Activated CD4-positive, alpha-beta T cell treated with anti-CD3 and anti-CD28 coated beads, Interleukin-2, amount 50 U/mL, for 16 hours (primary cell): ENCODE results near the gene PFDN1.

ENCODE experiments used
- DNase-seq: peaks from one replicate; pipeline ENCODE4 v3.0.0-alpha.2; 2020

The PFDN1 gene

GRCh38 chr5:140258016-140258415 lies 44.9 kb downstream of the PFDN1 start:
- DNase-seq: no peak

GRCh38 chr5:140256726-140257125 lies 46.2 kb downstream of the PFDN1 start:
- no peak for DNase-seq

- no peak for DNase-seq
These were observed 47.3 kb downstream of the PFDN1 start for GRCh38 chr5:140255460-140256157.

- no peak for DNase-seq
These were observed 48.9 kb downstream of the PFDN1 start for GRCh38 chr5:140253985-140254384.

- DNase-seq: no peak
These were observed 50.3 kb downstream of the PFDN1 start for GRCh38 chr5:140252470-140253126.

- peak; percentile 94 for DNase-seq
These were observed 51.4 kb downstream of the PFDN1 start for GRCh38 chr5:140251527-140251973.

GRCh38 chr5:140250386-140250785 lies 52.5 kb downstream of the PFDN1 start:
- DNase-seq: no peak

- DNase-seq: no peak
These were observed 53.4 kb downstream of the PFDN1 start for GRCh38 chr5:140249536-140249935.

GRCh38 chr5:140248414-140248813 lies 54.5 kb downstream of the PFDN1 start:
- DNase-seq: no peak

- DNase-seq: no peak
These were observed 56.4 kb downstream of the PFDN1 start for GRCh38 chr5:140246378-140247122.

GRCh38 chr5:140245926-140246325 lies 57.0 kb downstream of the PFDN1 start:
- no peak for DNase-seq

GRCh38 chr5:140245341-140245740 lies 57.6 kb downstream of the PFDN1 start:
- no peak for DNase-seq

GRCh38 chr5:140244525-140245025 lies 58.3 kb downstream of the PFDN1 start:
- DNase-seq: peak; percentile 85

GRCh38 chr5:140243706-140244250 lies 59.1 kb downstream of the PFDN1 start:
- DNase-seq: no peak

- no peak for DNase-seq
These were observed 59.9 kb downstream of the PFDN1 start for GRCh38 chr5:140242890-140243585.

GRCh38 chr5:140242099-140242498 lies 60.8 kb downstream of the PFDN1 start:
- DNase-seq: no peak

GRCh38 chr5:140240987-140241706 lies 61.8 kb downstream of the PFDN1 start:
- no peak for DNase-seq

- peak; percentile 73 for DNase-seq
These were observed 62.8 kb downstream of the PFDN1 start for GRCh38 chr5:140239939-140240700.

GRCh38 chr5:140239461-140239860 lies 63.4 kb downstream of the PFDN1 start:
- no peak for DNase-seq

GRCh38 chr5:140238756-140239155 lies 64.1 kb downstream of the PFDN1 start:
- no peak for DNase-seq
